Measurements from ENCODE around the gene CCDC102B.
"Not testable (repeated sequence)": the region's sequence is repeated elsewhere in the genome, so short reads cannot be mapped to it uniquely, and the experiment has no call there.

The CCDC102B gene

DNA sequence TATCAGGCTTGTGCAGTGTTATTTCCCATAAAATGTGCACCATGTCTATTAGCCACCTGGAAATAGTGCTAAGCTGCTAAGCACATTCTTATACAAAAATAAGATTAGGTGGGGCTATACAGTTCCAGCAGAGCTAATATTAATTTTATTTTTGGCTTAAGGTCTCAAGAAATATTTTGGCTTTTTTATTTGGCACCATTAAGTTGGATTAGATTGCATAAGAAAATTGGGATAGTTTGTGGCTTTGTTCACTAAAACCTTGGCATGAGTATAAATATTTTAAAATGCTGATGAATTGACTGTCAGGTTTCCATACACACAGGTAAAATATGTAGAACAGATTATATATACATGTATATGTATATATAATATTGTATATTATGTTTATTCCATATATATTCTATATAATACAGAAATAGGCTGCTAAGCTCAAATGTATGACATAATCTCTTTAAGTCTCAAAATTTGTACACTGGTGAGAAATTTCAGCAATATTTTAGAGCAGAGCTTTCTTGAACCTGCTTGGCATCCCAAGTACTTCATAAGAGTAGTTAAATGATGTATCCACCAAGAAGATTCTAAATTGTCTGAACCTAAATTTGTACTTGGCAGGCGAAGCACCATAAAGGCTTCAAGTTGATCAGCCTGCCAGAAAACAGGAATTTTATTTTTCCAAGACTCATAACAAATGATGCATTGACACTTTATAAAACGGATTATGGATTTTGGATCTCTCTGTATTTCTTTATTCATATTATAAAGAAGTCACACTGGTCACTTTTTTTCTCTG is 32.6 kb downstream of the CCDC102B start:
- DNase-seq (ENCODE audit: low read depth): no peak

DNA sequence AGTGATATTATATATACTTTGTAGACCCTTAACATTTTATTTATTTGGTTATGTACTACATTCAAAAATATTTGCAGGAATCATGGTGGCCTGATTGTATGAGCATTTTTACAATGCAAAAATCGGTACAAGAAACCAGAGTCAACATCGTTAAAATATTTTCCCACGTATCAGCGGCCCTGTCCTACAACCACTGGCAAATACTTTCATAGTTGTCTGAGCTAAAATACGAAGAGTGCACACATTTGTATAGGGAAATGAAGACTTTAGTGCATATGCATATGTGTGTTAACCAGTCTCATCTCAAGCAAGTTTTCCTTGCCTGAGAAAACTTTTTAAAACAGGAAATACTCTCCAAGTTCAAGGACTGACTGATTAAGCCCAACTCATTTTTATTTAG is 35.9 kb downstream of the CCDC102B start:
- DNase-seq (ENCODE audit: low read depth): no peak

DNA sequence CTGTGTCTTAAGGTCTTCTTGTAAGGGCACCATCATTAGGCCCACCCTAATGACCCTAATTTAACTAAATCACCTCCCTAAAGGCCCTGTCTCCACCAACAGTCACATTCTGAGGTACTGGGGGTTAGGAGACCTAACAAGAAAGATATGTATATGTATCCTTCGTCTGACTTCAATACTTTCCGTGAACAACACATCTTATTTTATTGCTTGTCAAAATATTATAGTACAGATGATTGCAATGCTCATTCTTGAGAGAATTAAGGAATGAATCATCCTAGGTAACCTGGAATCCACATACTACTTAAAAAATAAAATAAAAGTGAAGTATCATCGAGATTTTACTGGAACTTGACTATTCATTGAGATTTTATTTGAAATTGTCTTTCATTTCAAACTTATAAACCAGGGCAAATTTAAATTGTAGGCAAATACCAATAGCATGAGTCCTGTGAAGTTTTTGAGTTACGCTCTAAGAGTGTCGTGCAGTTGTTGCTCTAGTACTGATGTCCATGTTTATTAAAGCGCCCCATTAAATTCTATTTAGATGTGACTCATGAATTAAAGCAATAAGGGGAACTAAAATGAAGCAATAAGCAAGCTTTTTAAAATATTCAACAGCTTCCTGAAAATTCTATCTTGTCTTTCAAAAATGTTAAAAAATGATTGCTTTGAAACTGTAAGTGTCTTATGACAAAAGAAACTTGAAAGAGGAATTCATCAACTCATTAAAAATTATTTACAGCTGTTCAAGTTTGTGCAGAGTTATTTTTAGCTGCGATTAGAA is 40.0 kb downstream of the CCDC102B start:
- DNase-seq (ENCODE audit: low read depth): no peak

DNA sequence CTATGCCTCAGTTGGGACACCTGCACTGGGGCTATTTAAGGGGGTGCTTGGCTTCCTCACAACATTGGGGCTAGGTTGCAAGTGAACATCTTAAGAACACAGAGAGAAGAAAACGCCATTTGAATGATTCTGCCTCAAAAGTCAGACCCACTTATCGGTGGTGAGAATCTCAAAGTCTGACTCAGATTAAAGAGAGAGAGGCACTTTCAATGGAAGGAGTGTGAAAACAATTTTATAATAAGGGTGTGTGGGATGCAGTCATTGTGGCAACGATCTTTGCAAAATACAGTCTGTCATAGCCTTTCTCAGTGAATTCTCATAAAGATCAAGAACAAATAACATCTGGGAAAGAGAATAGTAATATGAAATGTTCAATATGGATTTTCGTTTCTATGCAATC is 41.8 kb downstream of the CCDC102B start:
- no peak for DNase-seq (ENCODE audit: low read depth)

DNA sequence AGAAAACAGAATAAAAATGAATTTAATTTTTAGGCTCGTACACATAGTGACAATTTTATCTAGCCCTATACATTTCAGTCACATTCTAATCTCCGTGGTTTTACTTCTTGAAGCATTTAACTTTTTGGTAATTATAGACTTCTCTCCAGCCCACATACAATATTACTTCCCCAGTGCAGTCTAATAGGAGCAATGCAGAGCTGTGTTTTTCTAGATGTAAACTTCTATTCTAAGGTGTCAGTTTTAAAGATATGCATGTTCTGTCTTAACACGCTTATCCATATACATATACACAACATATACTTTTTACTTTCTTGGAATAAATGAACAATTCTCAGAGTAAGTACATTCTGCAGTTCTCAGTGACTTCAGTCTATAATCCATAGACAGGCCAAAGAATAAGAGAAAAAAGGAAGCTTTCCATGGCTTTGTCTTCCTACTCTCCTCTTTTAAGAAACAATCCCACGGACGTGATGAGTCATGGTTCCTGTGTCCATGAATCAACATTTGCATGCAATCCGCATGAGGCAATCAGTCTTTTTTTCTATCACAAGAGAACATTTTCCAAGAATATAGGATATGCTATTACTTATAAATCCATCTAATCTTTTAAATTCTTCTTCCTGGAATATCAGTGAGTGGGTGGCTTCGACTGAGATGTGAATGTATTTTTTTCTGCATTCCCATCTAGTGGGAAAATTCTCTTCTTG is 42.8 kb downstream of the CCDC102B start:
- DNase-seq (ENCODE audit: low read depth): no peak

DNA sequence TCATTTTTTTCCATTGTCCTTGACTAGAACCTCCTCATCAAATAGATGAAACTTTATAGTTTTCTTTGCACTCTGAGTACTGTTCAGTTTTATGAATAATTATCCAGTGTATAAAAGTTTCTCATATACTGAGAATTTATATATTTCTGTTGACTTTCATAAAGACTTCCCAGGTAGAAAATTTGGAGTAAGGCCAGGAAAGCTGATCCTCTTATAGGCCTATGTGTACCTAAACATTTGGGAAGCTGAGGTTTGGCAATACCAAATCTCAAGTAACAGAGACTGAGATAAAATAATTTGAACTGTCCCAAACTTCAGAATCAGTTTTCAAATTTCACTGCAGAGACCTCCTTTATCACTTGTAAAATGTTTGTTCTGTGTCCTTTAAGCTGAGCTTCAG is 43.4 kb downstream of the CCDC102B start:
- no peak for DNase-seq (ENCODE audit: low read depth)

- DNase-seq (ENCODE audit: low read depth): no peak
Observed at GRCh38 chr18:68842951-68843350, 45.1 kb downstream of the CCDC102B start.

- no peak for DNase-seq (ENCODE audit: low read depth)
Observed at GRCh38 chr18:68843473-68844089, 45.7 kb downstream of the CCDC102B start.

- DNase-seq (ENCODE audit: low read depth): no peak
Observed at GRCh38 chr18:68847219-68847837, 49.4 kb downstream of the CCDC102B start.

- DNase-seq (ENCODE audit: low read depth): no peak
Observed at GRCh38 chr18:68848242-68848641, 50.4 kb downstream of the CCDC102B start.

DNA sequence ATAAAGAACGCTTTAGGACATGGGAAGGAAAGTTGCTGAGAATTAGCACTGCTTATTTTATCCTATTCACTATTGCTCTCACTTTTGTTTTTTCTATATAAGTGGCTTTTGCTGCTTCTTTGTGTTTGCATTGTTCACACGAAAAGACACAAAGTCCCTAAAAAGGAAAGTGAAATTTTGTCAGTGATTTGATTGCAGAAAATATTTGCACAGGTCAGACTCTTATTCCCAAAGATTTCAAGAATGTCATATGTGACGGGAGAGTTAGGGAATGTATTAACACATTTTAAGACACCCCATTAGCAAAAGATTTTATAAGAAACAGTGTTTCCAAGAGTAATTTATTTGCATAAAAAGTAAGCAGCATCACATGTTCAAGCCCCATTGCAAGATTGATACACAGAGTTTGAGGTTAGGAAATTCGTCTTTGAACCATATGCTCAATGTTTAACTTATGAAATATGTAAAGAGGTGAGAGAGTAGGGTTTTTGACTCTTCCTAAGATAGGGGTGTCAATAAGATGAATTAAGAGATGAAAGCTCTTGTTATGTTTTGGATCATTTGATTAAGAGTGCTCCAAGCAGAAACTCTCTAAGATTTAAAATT is 57.0 kb downstream of the CCDC102B start:
- no peak for DNase-seq (ENCODE audit: low read depth)

GRCh38 chr18:68855491-68855890 is 57.6 kb downstream of the CCDC102B start:
- DNase-seq (ENCODE audit: low read depth): no peak

GRCh38 chr18:68861365-68861764 is 63.5 kb downstream of the CCDC102B start:
- no peak for DNase-seq (ENCODE audit: low read depth)

- no peak for DNase-seq (ENCODE audit: low read depth)
Observed at GRCh38 chr18:68865021-68865420, 67.1 kb downstream of the CCDC102B start.

DNA sequence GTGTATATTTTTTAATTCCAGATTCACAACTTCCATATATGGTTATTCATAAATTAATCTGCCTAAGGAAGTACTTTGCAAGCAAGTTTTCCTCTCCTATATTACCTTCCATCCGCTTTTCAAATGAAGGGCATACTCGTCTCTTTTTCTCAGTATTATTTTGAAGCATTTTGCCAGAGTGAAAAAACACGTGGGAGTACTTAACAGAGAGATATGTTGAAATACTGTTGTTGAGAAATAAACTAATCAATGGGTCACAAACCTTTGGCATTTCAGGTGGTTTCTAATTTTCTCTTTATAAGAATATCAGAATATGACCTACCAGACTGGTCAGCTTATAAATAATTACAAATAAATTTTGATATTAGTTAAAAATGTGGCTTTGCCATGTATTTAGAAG is 67.6 kb downstream of the CCDC102B start:
- DNase-seq (ENCODE audit: low read depth): no peak

DNA sequence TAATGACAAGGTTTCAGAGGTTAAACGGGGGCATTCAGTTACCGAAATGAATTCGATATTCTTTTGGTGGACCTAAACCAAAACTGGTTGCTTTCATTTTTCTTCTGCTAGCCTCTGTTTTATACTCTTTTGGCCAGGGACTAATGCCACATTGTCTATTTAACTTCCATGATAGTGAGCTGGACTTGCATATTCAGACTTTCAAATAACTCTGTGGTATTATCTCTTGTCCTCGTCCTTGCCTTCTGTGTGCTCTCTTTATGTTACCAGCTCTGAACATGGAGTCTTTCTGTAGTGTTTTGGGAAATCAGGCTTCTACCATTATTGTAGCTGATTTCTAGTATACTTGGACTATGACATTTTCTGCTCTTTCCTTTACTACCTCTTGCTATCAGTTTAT is 75.1 kb downstream of the CCDC102B start:
- no peak for DNase-seq (ENCODE audit: low read depth)

- DNase-seq (ENCODE audit: low read depth): no peak
Observed at GRCh38 chr18:68874361-68874760, 76.5 kb downstream of the CCDC102B start.

DNA sequence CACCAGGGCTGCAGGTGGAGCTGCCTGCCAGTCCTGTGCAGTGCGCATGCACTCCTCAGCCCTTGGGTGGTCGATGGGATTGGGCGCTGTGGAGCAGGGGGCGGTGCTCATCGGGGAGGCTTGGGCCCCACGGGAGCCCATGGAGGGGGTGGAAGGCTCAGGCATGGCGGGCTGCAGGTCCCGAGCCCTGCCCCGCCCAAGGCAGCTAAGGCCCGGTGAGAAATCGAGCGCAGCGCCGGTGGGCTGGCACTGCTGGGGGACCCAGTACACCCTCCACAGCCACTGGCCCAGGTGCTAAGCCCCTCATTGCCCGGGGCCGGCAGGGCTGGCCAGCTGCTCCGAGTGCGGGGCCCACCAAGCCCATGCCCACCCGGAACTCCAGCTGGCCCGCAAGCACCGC is 82.1 kb downstream of the CCDC102B start:
- DNase-seq (ENCODE audit: low read depth): not testable (repeated sequence)

- DNase-seq (ENCODE audit: low read depth): no peak
Observed at GRCh38 chr18:68887410-68887809, 89.5 kb downstream of the CCDC102B start.

GRCh38 chr18:68893354-68893753 is 95.5 kb downstream of the CCDC102B start:
- DNase-seq (ENCODE audit: low read depth): no peak

GRCh38 chr18:68897286-68897685 is 99.4 kb downstream of the CCDC102B start:
- DNase-seq (ENCODE audit: low read depth): no peak
